ENCODE results near the gene TKFC. TPM values are rescaled to one million over a fixed set of nuclear protein-coding genes. Genes with fewer than 3 reads are reported as not detected.
A peak's percentile ranks its signal among the peaks of the same experiment; 100 is the strongest.

TKFC gene
- total and polyA plus RNA-seq, 3 experiments from 2014 or later, result 31.8 to 72.4 (median 66.8) TPM

GRCh38 chr11:61306221-61306620, 26.8 kb upstream of the TKFC start:
- POLR2A ChIA-PET, result interaction anchor here (0.5 kb wide), 1 partner anchor 18 kb away, joined by 6 read pairs; no protein-coding TSS in a partner anchor
- peaks cover 71% of the 10 kb centered on the region for H3K36me3 ChIP-seq (ENCODE audit: insufficient read depth, low read length)
- CTCF ChIA-PET, result interaction anchor here (1.8 kb wide), 1 partner anchor 79 kb away, joined by 7 read pairs; no protein-coding TSS in a partner anchor

GRCh38 chr11:61307354-61307753, 25.7 kb upstream of the TKFC start:
- Mint-ChIP-seq H3K4me3 (no peak overlapping the region), H3K27me3 (no peaks in the 10 kb centered on the region), H3K9me3 (no peaks in the 10 kb centered on the region), H3K27ac (no peak overlapping the region), H3K36me3 (peaks cover 0 to 31% (median 24%) of the 10 kb centered on the region in 3 donors), H3K4me1 (no peaks in the 10 kb centered on the region)
- ChIA-PET POLR2A (no interaction called here), CTCF (interaction anchor here (1.8 kb wide), 1 partner anchor 78 kb away, joined by 7 read pairs; no protein-coding TSS in a partner anchor)
- Histone ChIP-seq H3K27ac (ENCODE audit: low read depth, low read length) (no peak overlapping the region), H3K4me1 (ENCODE audit: insufficient read depth, low read length) (no peaks in the 10 kb centered on the region), H3K36me3 (ENCODE audit: insufficient read depth, low read length) (peaks cover 70% of the 10 kb centered on the region), H3K27me3 (ENCODE audit: insufficient read depth, low read length, poor library complexity, severe bottlenecking) (no peaks in the 10 kb centered on the region), H3K9me3 (ENCODE audit: low read length) (no peaks in the 10 kb centered on the region), H3K4me3 (ENCODE audit: low read length) (no peak overlapping the region)
- no peak for DNase-seq

More at GRCh38 chr11:61306221-61306620, 26.8 kb upstream of the TKFC start:
- no peak overlapping the region for H3K4me3 ChIP-seq (ENCODE audit: low read length)
- no peaks in the 10 kb centered on the region for H3K9me3 Mint-ChIP-seq
- no peak overlapping the region for H3K27ac Mint-ChIP-seq
- no peak overlapping the region for H3K4me3 Mint-ChIP-seq
- no peaks in the 10 kb centered on the region for H3K27me3 Mint-ChIP-seq
- no peaks in the 10 kb centered on the region for H3K4me1 Mint-ChIP-seq
- H3K36me3 Mint-ChIP-seq, result peaks cover 7 to 42% (median 26%) of the 10 kb centered on the region in 3 donors
- no peaks in the 10 kb centered on the region for H3K9me3 ChIP-seq (ENCODE audit: low read length)
- no peak for DNase-seq
- H3K4me1 ChIP-seq (ENCODE audit: insufficient read depth, low read length), result no peaks in the 10 kb centered on the region
- no peaks in the 10 kb centered on the region for H3K27me3 ChIP-seq (ENCODE audit: insufficient read depth, low read length, poor library complexity, severe bottlenecking)
- H3K27ac ChIP-seq (ENCODE audit: low read depth, low read length), result no peak overlapping the region

GRCh38 chr11:61309141-61309540, 23.9 kb upstream of the TKFC start:
- no peak for DNase-seq
- Mint-ChIP-seq H3K4me3 (no peak overlapping the region), H3K4me1 (peaks cover 0 to 1% (median 0%) of the 10 kb centered on the region in 3 donors), H3K36me3 (peaks cover 0 to 26% (median 14%) of the 10 kb centered on the region in 3 donors), H3K27me3 (no peaks in the 10 kb centered on the region), H3K27ac (no peak overlapping the region), H3K9me3 (no peaks in the 10 kb centered on the region)
- H3K9me3 ChIP-seq (ENCODE audit: low read length), result no peaks in the 10 kb centered on the region
- no peak overlapping the region for H3K27ac ChIP-seq (ENCODE audit: low read depth, low read length)
- H3K4me1 ChIP-seq (ENCODE audit: insufficient read depth, low read length), result no peaks in the 10 kb centered on the region
- H3K27me3 ChIP-seq (ENCODE audit: insufficient read depth, low read length, poor library complexity, severe bottlenecking), result no peaks in the 10 kb centered on the region
- H3K36me3 ChIP-seq (ENCODE audit: insufficient read depth, low read length), result peaks cover 71% of the 10 kb centered on the region
- ChIA-PET POLR2A (interaction anchor here (0.5 kb wide), 1 partner anchor 12 kb away, joined by 4 read pairs; no protein-coding TSS in a partner anchor), CTCF (interaction anchor here (1.4 kb wide), 1 partner anchor 27 kb away, joined by 6 read pairs; no protein-coding TSS in a partner anchor)
- H3K4me3 ChIP-seq (ENCODE audit: low read length), result no peak overlapping the region

- CTCF ChIA-PET, result interaction anchor here (1.4 kb wide), 1 partner anchor 26 kb away, joined by 6 read pairs; no protein-coding TSS in a partner anchor
- POLR2A ChIA-PET, result interaction anchor here (0.5 to 0.6 kb wide), 2 partner anchors 13 to 131 kb away, joined by 3 to 4 read pairs; no protein-coding TSS in a partner anchor
- peak overlapping the region in 2 of 8 donors; percentile 21 to 61 for H3K27ac Mint-ChIP-seq
These were observed 23.3 kb upstream of the TKFC start for GRCh38 chr11:61309739-61310138.

GRCh38 chr11:61310749-61311148, 22.3 kb upstream of the TKFC start:
- H3K27me3 ChIP-seq (ENCODE audit: insufficient read depth, low read length, poor library complexity, severe bottlenecking), result no peaks in the 10 kb centered on the region
- Mint-ChIP-seq H3K36me3 (peaks cover 3 to 22% (median 8%) of the 10 kb centered on the region in 3 donors), H3K4me1 (peaks cover 0 to 1% (median 0%) of the 10 kb centered on the region in 3 donors), H3K4me3 (no peak overlapping the region), H3K9me3 (no peaks in the 10 kb centered on the region), H3K27ac (peak overlapping the region in 1 of 8 donors; percentile 61), H3K27me3 (no peaks in the 10 kb centered on the region)
- H3K27ac ChIP-seq (ENCODE audit: low read depth, low read length), result no peak overlapping the region
- no peak overlapping the region for H3K4me3 ChIP-seq (ENCODE audit: low read length)
- peaks cover 76% of the 10 kb centered on the region for H3K36me3 ChIP-seq (ENCODE audit: insufficient read depth, low read length)
- POLR2A ChIA-PET, result no interaction called here
- CTCF ChIA-PET, result no interaction called here
- no peak for DNase-seq
- no peaks in the 10 kb centered on the region for H3K9me3 ChIP-seq (ENCODE audit: low read length)
- H3K4me1 ChIP-seq (ENCODE audit: insufficient read depth, low read length), result no peaks in the 10 kb centered on the region

More at GRCh38 chr11:61309739-61310138, 23.3 kb upstream of the TKFC start:
- H3K4me1 Mint-ChIP-seq, result peaks cover 0 to 1% (median 0%) of the 10 kb centered on the region in 3 donors
- H3K9me3 ChIP-seq (ENCODE audit: low read length), result no peaks in the 10 kb centered on the region
- peaks cover 0 to 24% (median 10%) of the 10 kb centered on the region in 3 donors for H3K36me3 Mint-ChIP-seq
- H3K4me3 Mint-ChIP-seq, result no peak overlapping the region
- H3K4me3 ChIP-seq (ENCODE audit: low read length), result no peak overlapping the region
- no peaks in the 10 kb centered on the region for H3K4me1 ChIP-seq (ENCODE audit: insufficient read depth, low read length)
- peaks cover 76% of the 10 kb centered on the region for H3K36me3 ChIP-seq (ENCODE audit: insufficient read depth, low read length)
- no peaks in the 10 kb centered on the region for H3K27me3 ChIP-seq (ENCODE audit: insufficient read depth, low read length, poor library complexity, severe bottlenecking)
- H3K27ac ChIP-seq (ENCODE audit: low read depth, low read length), result no peak overlapping the region
- no peak for DNase-seq
- no peaks in the 10 kb centered on the region for H3K9me3 Mint-ChIP-seq
- H3K27me3 Mint-ChIP-seq, result no peaks in the 10 kb centered on the region

GRCh38 chr11:61315260-61315659, 17.8 kb upstream of the TKFC start:
- H3K9me3 ChIP-seq (ENCODE audit: low read length), result no peaks in the 10 kb centered on the region
- Mint-ChIP-seq H3K27me3 (no peaks in the 10 kb centered on the region), H3K9me3 (no peaks in the 10 kb centered on the region), H3K27ac (no peak overlapping the region), H3K36me3 (peaks cover 4 to 43% (median 22%) of the 10 kb centered on the region in 3 donors), H3K4me3 (no peak overlapping the region), H3K4me1 (peaks cover 0 to 1% (median 0%) of the 10 kb centered on the region in 3 donors)
- POLR2A ChIA-PET, result no interaction called here
- no peak overlapping the region for H3K4me3 ChIP-seq (ENCODE audit: low read length)
- H3K27me3 ChIP-seq (ENCODE audit: insufficient read depth, low read length, poor library complexity, severe bottlenecking), result no peaks in the 10 kb centered on the region
- no peaks in the 10 kb centered on the region for H3K4me1 ChIP-seq (ENCODE audit: insufficient read depth, low read length)
- no peak for DNase-seq
- CTCF ChIA-PET, result interaction anchor here (0.9 kb wide), 1 partner anchor 22 kb away, joined by 3 read pairs; no protein-coding TSS in a partner anchor
- H3K27ac ChIP-seq (ENCODE audit: low read depth, low read length), result no peak overlapping the region
- peaks cover 51% of the 10 kb centered on the region for H3K36me3 ChIP-seq (ENCODE audit: insufficient read depth, low read length)

- DNase-seq, result no peak
- POLR2A ChIA-PET, result no interaction called here
These were observed 7.2 kb upstream of the TKFC start for GRCh38 chr11:61325649-61326414.

GRCh38 chr11:61327669-61328071, 5.4 kb upstream of the TKFC start:
- no peaks in the 10 kb centered on the region for H3K27me3 ChIP-seq (ENCODE audit: insufficient read depth, low read length, poor library complexity, severe bottlenecking)
- H3K4me1 ChIP-seq (ENCODE audit: insufficient read depth, low read length), result peaks cover 20% of the 10 kb centered on the region
- Mint-ChIP-seq H3K4me3 (no peak overlapping the region), H3K27me3 (no peaks in the 10 kb centered on the region), H3K4me1 (peaks cover 44 to 53% (median 53%) of the 10 kb centered on the region in 3 donors), H3K9me3 (no peaks in the 10 kb centered on the region), H3K36me3 (peaks cover 13 to 86% (median 31%) of the 10 kb centered on the region in 3 donors), H3K27ac (peak overlapping the region in 3 of 8 donors; percentile 19 to 35 (median 32))
- peaks cover 58% of the 10 kb centered on the region for H3K36me3 ChIP-seq (ENCODE audit: insufficient read depth, low read length)
- ChIA-PET POLR2A (interaction anchor here (0.5 kb wide), 1 partner anchor 104 kb away, joined by 4 read pairs; no protein-coding TSS in a partner anchor), CTCF (interaction anchor here (1.0 to 1.9 kb wide), 2 partner anchors 8 to 108 kb away, joined by 3 to 5 read pairs; no protein-coding TSS in a partner anchor)
- H3K4me3 ChIP-seq (ENCODE audit: low read length), result no peak overlapping the region
- no peak overlapping the region for H3K27ac ChIP-seq (ENCODE audit: low read depth, low read length)
- H3K9me3 ChIP-seq (ENCODE audit: low read length), result no peaks in the 10 kb centered on the region
- DNase-seq, result no peak

More at GRCh38 chr11:61325649-61326414, 7.2 kb upstream of the TKFC start:
- H3K27me3 ChIP-seq (ENCODE audit: insufficient read depth, low read length, poor library complexity, severe bottlenecking), result no peaks in the 10 kb centered on the region
- Mint-ChIP-seq H3K27me3 (no peaks in the 10 kb centered on the region), H3K27ac (no peak overlapping the region), H3K4me3 (no peak overlapping the region), H3K4me1 (peaks cover 27 to 35% (median 34%) of the 10 kb centered on the region in 3 donors), H3K9me3 (no peaks in the 10 kb centered on the region), H3K36me3 (peaks cover 23 to 88% (median 38%) of the 10 kb centered on the region in 3 donors)
- H3K4me1 ChIP-seq (ENCODE audit: insufficient read depth, low read length), result peaks cover 3% of the 10 kb centered on the region
- H3K9me3 ChIP-seq (ENCODE audit: low read length), result no peaks in the 10 kb centered on the region
- CTCF ChIA-PET, result interaction anchor here (2.9 kb wide), 1 partner anchor 10 kb away, joined by 12 read pairs; no protein-coding TSS in a partner anchor
- H3K36me3 ChIP-seq (ENCODE audit: insufficient read depth, low read length), result peaks cover 76% of the 10 kb centered on the region
- H3K4me3 ChIP-seq (ENCODE audit: low read length), result no peak overlapping the region
- H3K27ac ChIP-seq (ENCODE audit: low read depth, low read length), result no peak overlapping the region

Measured in CD8-positive, alpha-beta memory T cell (primary cell).